HS-27A (cell line): ENCODE results near the gene PHACTR1.
"Not testable (repeated sequence)": the region's sequence is repeated elsewhere in the genome, so short reads cannot be mapped to it uniquely, and the experiment has no call there.

Experiments used
- DNase-seq: peaks from one replicate; pipeline ENCODE4 v3.0.0-alpha.2; 2012; ENCODE audit warnings: low read depth, missing footprints

Gene PHACTR1

GRCh38 chr6:13159822-13160221, 443.3 kb downstream of the PHACTR1 start:
- not testable (repeated sequence) for DNase-seq

- DNase-seq: no peak
Observed at GRCh38 chr6:13163161-13163944, 446.8 kb downstream of the PHACTR1 start.

GRCh38 chr6:13164291-13164690, 447.7 kb downstream of the PHACTR1 start:
- no peak for DNase-seq

GRCh38 chr6:13165502-13166172, 449.1 kb downstream of the PHACTR1 start:
- no peak for DNase-seq

GRCh38 chr6:13166269-13166668, 449.7 kb downstream of the PHACTR1 start:
- no peak for DNase-seq

GRCh38 chr6:13166916-13167315, 450.3 kb downstream of the PHACTR1 start:
- DNase-seq: no peak

- no peak for DNase-seq
Observed at GRCh38 chr6:13172291-13172690, 455.7 kb downstream of the PHACTR1 start.

GRCh38 chr6:13175087-13175486, 458.5 kb downstream of the PHACTR1 start:
- DNase-seq: no peak

- DNase-seq: no peak
Observed at GRCh38 chr6:13175759-13176158, 459.2 kb downstream of the PHACTR1 start.

GRCh38 chr6:13177664-13178063, 461.1 kb downstream of the PHACTR1 start:
- no peak for DNase-seq

GRCh38 chr6:13178107-13178506, 461.5 kb downstream of the PHACTR1 start:
- DNase-seq: no peak

- DNase-seq: no peak
Observed at GRCh38 chr6:13180538-13180937, 464.0 kb downstream of the PHACTR1 start.

GRCh38 chr6:13181393-13181792, 464.8 kb downstream of the PHACTR1 start:
- DNase-seq: no peak

- no peak for DNase-seq
Observed at GRCh38 chr6:13183415-13184088, 467.0 kb downstream of the PHACTR1 start.

- DNase-seq: no peak
Observed at GRCh38 chr6:13184089-13184468, 467.5 kb downstream of the PHACTR1 start.

GRCh38 chr6:13184547-13184946, 468.0 kb downstream of the PHACTR1 start:
- no peak for DNase-seq

GRCh38 chr6:13186861-13187260, 470.3 kb downstream of the PHACTR1 start:
- no peak for DNase-seq

GRCh38 chr6:13187692-13188091, 471.1 kb downstream of the PHACTR1 start:
- DNase-seq: no peak

GRCh38 chr6:13188306-13188705, 471.7 kb downstream of the PHACTR1 start:
- DNase-seq: no peak

GRCh38 chr6:13189710-13190109, 473.1 kb downstream of the PHACTR1 start:
- no peak for DNase-seq

- no peak for DNase-seq
Observed at GRCh38 chr6:13190376-13190775, 473.8 kb downstream of the PHACTR1 start.

GRCh38 chr6:13191461-13191860, 474.9 kb downstream of the PHACTR1 start:
- no peak for DNase-seq

GRCh38 chr6:13194852-13195251, 478.3 kb downstream of the PHACTR1 start:
- peak; percentile 31 for DNase-seq
